Naive thymus-derived CD4-positive, alpha-beta T cell (primary cell): ENCODE data around the gene TRIM54. TPM values are rescaled to one million over a fixed set of nuclear protein-coding genes. Genes with fewer than 3 reads are reported as not detected.

ENCODE experiments used
- ATAC-seq: fragments of 150-1000 bp; cut with Tn5 transposase; 2 replicates; pipeline ENCODE4 v1.10.0; 2021; ENCODE audit warnings: mild to moderate bottlenecking, moderate library complexity
- CTCF ChIA-PET: fragments of 350-600 bp; sonication (Branson Sonifier 250); formaldehyde crosslinking; loops from one replicate; lab custom pipeline; 2021; ENCODE audit warnings: antibody characterized with exemption; lab: Charles Lee
- POLR2A ChIA-PET: fragments of 350-600 bp; sonication (Branson Sonifier 250); formaldehyde crosslinking; loops from one replicate; lab custom pipeline; 2021; ENCODE audit warnings: antibody characterized with exemption, inconsistent platforms; lab: Charles Lee
- DNase-seq, 9 donors: peaks; one replicate each; pipeline versions ENCODE4 v3.0.0 to v3.0.0-alpha.2; 2020 to 2022; ENCODE audit warnings: mixed read lengths in 1 of 9
- H3K27ac ChIP-seq: one replicate; pipeline ENCODE4 v1.7.0; 2013; ENCODE audit warnings: mild to moderate bottlenecking, low read depth, low read length, moderate library complexity
- H3K27me3 ChIP-seq, 2 donors: one replicate each; pipeline ENCODE4 v1.7.0; 2013; ENCODE audit warnings: low read length in 2 of 2, mild to moderate bottlenecking in 2 of 2, moderate library complexity in 2 of 2; ENCODE audit not compliant: control insufficient read depth in 2 of 2, insufficient read depth in 2 of 2
- H3K36me3 ChIP-seq, 3 experiments: 1 replicate in 2 of 3; 2 replicates in 1 of 3; pipeline ENCODE4 v1.7.0; 2013; ENCODE audit warnings: low read length in 3 of 3, mild to moderate bottlenecking in 3 of 3, moderate library complexity in 1 of 3; ENCODE audit not compliant: insufficient read depth in 3 of 3, control insufficient read depth in 2 of 3
- H3K4me1 ChIP-seq, 2 donors: one replicate each; pipeline ENCODE4 v1.7.0; 2013; ENCODE audit warnings: low read length in 2 of 2, mild to moderate bottlenecking in 2 of 2, moderate library complexity in 1 of 2; ENCODE audit not compliant: control insufficient read depth in 2 of 2, insufficient read depth in 2 of 2
- H3K4me3 ChIP-seq: 2 replicates; pipeline ENCODE4 v1.7.0; 2013; ENCODE audit warnings: mild to moderate bottlenecking, low read length
- H3K9me3 ChIP-seq, 3 experiments: 1 replicate in 2 of 3; 2 replicates in 1 of 3; pipeline ENCODE4 v1.7.0; 2013; ENCODE audit warnings: low read length in 3 of 3; ENCODE audit not compliant: control insufficient read depth in 2 of 3
- H3K27ac Mint-ChIP-seq, 9 donors: one replicate each; pipeline ENCODE4 v1.8.0; 2020 to 2022; ENCODE audit warnings: mixed read lengths in 9 of 9, mild to moderate bottlenecking in 8 of 9, moderate library complexity in 5 of 9, inconsistent platforms in 2 of 9
- H3K27me3 Mint-ChIP-seq, 5 donors: one replicate each; pipeline ENCODE4 v1.8.0; 2021 to 2022; ENCODE audit warnings: mixed read lengths in 5 of 5, mild to moderate bottlenecking in 1 of 5
- H3K36me3 Mint-ChIP-seq, 5 donors: one replicate each; pipeline ENCODE4 v1.8.0; 2020 to 2022; ENCODE audit warnings: mixed read lengths in 5 of 5, mild to moderate bottlenecking in 3 of 5, inconsistent platforms in 1 of 5
- H3K4me1 Mint-ChIP-seq, 7 donors: one replicate each; pipeline ENCODE4 v1.8.0; 2020 to 2022; ENCODE audit warnings: mixed read lengths in 7 of 7, mild to moderate bottlenecking in 3 of 7, inconsistent platforms in 1 of 7
- H3K4me3 Mint-ChIP-seq, 10 donors: one replicate each; pipeline ENCODE4 v1.8.0; 2020 to 2022; ENCODE audit warnings: mild to moderate bottlenecking in 10 of 10, mixed read lengths in 10 of 10, moderate library complexity in 6 of 10, inconsistent platforms in 2 of 10
- H3K9me3 Mint-ChIP-seq, 11 donors: one replicate each; pipeline ENCODE4 v1.8.0; 2020 to 2022; ENCODE audit warnings: mixed read lengths in 11 of 11, mild to moderate bottlenecking in 4 of 11, inconsistent platforms in 1 of 11, moderate library complexity in 1 of 11
- intact Hi-C, 2 donors: fragments of 100-400 bp; cut with micrococcal nuclease; formaldehyde crosslinking; loops; one replicate each; pipeline ENCODE4 v1.15.1; 2023
- polyA plus RNA-seq, 2 donors: library from polyadenylated mRNA; unstranded; fragments of 300-500 nt; fragmentation: Illumina TruSeq; gene quantifications; one replicate each; pipeline ENCODE4 v1.2.3, GENCODE V29; 2021
- total RNA-seq, 6 experiments: library from RNA in 5 of 6; stranded (reverse) in 5 of 6; gene quantifications; 1 replicate in 5 of 6; 2 replicates in 1 of 6; pipeline ENCODE4 v1.2.3 and lab custom pipeline; 2021 to 2026

TRIM54 gene
- total and polyA plus RNA-seq, 7 experiments from 2014 or later = not detected

DNA sequence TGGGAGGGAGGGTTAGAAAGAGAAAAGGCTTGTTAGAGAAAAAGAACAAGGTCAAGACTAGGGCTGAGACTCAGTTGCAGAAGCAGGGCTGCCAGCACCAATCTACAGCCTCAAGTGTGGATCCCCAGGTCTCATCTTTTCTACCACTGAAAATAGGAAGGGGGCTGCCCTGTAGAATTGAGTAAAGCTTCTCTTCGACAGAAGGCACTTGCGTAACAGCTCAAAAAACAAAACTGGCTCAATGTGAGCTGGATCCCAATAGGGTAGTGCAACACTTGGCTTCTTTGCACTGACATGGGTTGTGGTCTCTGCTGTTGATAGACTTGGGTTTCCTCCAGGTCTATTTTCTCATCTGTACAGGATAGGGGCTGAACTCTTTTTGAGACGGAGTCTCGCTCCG is 42.5 kb downstream of the TRIM54 start:
- H3K4me3 ChIP-seq = no peak overlapping the region
- H3K4me1 ChIP-seq = peaks cover 17 to 22% of the 10 kb centered on the region in 2 donors
- POLR2A ChIA-PET = interaction anchor here (0.6 to 4.7 kb wide), 7 partner anchors 8 to 113 kb away, joined by 3 to 40 read pairs (median 5); partner anchors contain the start of genes ATRAID, EIF2B4, SLC5A6 and SNX17
- H3K36me3 ChIP-seq = peaks cover 11 to 44% (median 20%) of the 10 kb centered on the region in 3 experiments
- no peak for DNase-seq
- intact Hi-C loops = no loop called here
- peaks cover 0 to 2% (median 0%) of the 10 kb centered on the region in 11 donors for H3K9me3 Mint-ChIP-seq
- no peaks in the 10 kb centered on the region for H3K9me3 ChIP-seq
- peak overlapping the region in 9 of 10 donors; percentile 3 to 99 (median 45) for H3K4me3 Mint-ChIP-seq
- no peaks in the 10 kb centered on the region for H3K27me3 Mint-ChIP-seq
- CTCF ChIA-PET = interaction anchor here (0.6 kb wide), 1 partner anchor 16 kb away, joined by 8 read pairs; no protein-coding TSS in a partner anchor
- no peaks in the 10 kb centered on the region for H3K27me3 ChIP-seq
- ATAC-seq = no peak
- H3K27ac Mint-ChIP-seq = peak overlapping the region in 8 of 9 donors; percentile 46 to 100 (median 98)
- peaks cover 14 to 30% (median 23%) of the 10 kb centered on the region in 7 donors for H3K4me1 Mint-ChIP-seq
- peaks cover 10 to 40% (median 23%) of the 10 kb centered on the region in 5 donors for H3K36me3 Mint-ChIP-seq
- H3K27ac ChIP-seq = peak overlapping the region; percentile 23

DNA sequence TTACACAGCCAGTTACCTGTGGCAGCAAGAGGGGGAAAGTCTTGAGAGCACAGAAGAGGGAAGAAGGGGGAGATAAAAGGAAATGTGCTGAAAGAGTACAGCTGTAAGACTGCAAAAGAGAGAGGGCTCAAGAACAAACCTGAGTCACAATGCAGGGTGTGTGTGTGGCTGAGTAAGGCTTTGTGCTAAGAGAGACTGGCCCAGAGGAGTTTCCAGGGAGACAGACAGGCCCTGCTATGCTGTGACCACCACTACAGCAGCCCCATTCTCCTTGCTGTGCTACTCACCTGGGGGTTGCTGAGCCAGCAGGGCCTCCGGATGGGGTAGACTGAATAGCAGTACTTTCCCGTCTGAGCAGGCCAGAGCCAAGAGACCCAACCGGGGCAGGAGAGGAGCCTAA is 53.1 kb downstream of the TRIM54 start:
- CTCF ChIA-PET = interaction anchor here (1.5 kb wide), 1 partner anchor 12 kb away, joined by 3 read pairs; the partner anchor contains the start of gene MPV17
- peaks cover 6 to 43% (median 24%) of the 10 kb centered on the region in 5 donors for H3K36me3 Mint-ChIP-seq
- H3K4me3 Mint-ChIP-seq = no peak overlapping the region
- H3K27me3 Mint-ChIP-seq = no peaks in the 10 kb centered on the region
- H3K27ac ChIP-seq = no peak overlapping the region
- H3K9me3 Mint-ChIP-seq = no peaks in the 10 kb centered on the region
- H3K4me3 ChIP-seq = no peak overlapping the region
- POLR2A ChIA-PET = interaction anchor here (0.9 kb wide), 1 partner anchor 25 kb away, joined by 4 read pairs; no protein-coding TSS in a partner anchor
- H3K27me3 ChIP-seq = no peaks in the 10 kb centered on the region
- intact Hi-C loops = no loop called here
- no peaks in the 10 kb centered on the region for H3K9me3 ChIP-seq
- H3K4me1 ChIP-seq = no peaks in the 10 kb centered on the region
- ATAC-seq (no peak), DNase-seq (no peak)
- peak overlapping the region in 2 of 9 donors; percentile 15 to 70 for H3K27ac Mint-ChIP-seq
- peaks cover 13 to 78% (median 25%) of the 10 kb centered on the region in 3 experiments for H3K36me3 ChIP-seq
- peaks cover 0 to 10% (median 0%) of the 10 kb centered on the region in 7 donors for H3K4me1 Mint-ChIP-seq

DNA sequence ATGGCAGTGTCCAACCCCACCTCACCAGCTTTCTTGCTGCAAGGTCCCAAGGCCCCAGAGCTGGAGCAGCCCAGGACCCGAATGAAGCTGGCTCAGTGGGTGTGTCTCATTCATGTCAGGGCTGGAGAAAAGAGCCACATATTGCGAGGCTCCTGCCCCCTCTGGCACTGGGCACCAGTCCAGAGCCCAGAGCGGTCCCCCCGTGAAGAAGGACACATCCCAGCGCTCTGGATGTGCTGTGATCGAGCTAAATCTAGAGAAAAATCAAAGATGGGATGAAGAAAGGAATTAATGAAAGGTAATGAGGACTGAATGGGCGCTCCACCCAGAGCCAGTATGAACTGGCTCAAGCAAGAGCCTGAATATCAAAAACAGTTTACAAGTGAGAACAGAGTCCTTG is 53.9 kb downstream of the TRIM54 start:
- POLR2A ChIA-PET = interaction anchor here (0.9 to 2.2 kb wide), 2 partner anchors 12 to 24 kb away, joined by 4 to 7 read pairs; no protein-coding TSS in a partner anchor
- no peak for ATAC-seq
- Histone ChIP-seq H3K4me3 (no peak overlapping the region), H3K4me1 (no peaks in the 10 kb centered on the region), H3K36me3 (peaks cover 13 to 74% (median 25%) of the 10 kb centered on the region in 3 experiments), H3K9me3 (no peaks in the 10 kb centered on the region), H3K27me3 (no peaks in the 10 kb centered on the region), H3K27ac (no peak overlapping the region)
- Mint-ChIP-seq H3K9me3 (no peaks in the 10 kb centered on the region), H3K27me3 (no peaks in the 10 kb centered on the region), H3K36me3 (peaks cover 6 to 47% (median 21%) of the 10 kb centered on the region in 5 donors), H3K4me3 (no peak overlapping the region), H3K4me1 (peaks cover 0 to 10% (median 0%) of the 10 kb centered on the region in 7 donors), H3K27ac (no peak overlapping the region)
- intact Hi-C loops = no loop called here
- no peak for DNase-seq
- CTCF ChIA-PET = no interaction called here

DNA sequence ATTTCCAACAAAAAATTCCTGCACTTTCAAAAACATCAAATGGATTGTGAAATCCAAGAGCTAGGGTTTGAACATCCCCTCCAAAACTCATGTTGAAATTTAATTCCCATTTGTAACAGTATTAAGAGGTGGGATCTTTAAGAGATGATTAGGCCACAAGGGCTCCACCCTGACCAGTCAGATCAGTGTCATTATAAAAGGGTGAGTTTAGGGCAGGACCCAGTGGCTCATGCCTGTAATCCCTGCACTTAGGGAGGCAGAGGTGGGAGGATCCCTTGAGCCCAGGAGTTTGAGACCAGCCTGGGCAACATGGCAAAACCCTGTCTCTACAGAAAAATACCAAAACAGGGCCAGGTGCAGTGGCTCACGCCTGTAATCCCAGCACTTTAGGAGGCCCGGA is 65.4 kb downstream of the TRIM54 start:
- Histone ChIP-seq H3K27me3 (no peaks in the 10 kb centered on the region), H3K27ac (no peak overlapping the region), H3K4me1 (peaks cover 0 to 11% of the 10 kb centered on the region in 2 donors), H3K4me3 (no peak overlapping the region), H3K36me3 (peaks cover 3 to 8% (median 6%) of the 10 kb centered on the region in 3 experiments), H3K9me3 (no peaks in the 10 kb centered on the region)
- Mint-ChIP-seq H3K4me3 (no peak overlapping the region), H3K36me3 (peaks cover 0 to 14% (median 4%) of the 10 kb centered on the region in 5 donors), H3K4me1 (peaks cover 22 to 59% (median 36%) of the 10 kb centered on the region in 7 donors), H3K27ac (peak overlapping the region in 2 of 9 donors; percentile 25 to 70), H3K9me3 (no peaks in the 10 kb centered on the region), H3K27me3 (no peaks in the 10 kb centered on the region)
- ChIA-PET POLR2A (interaction anchor here (0.7 kb wide), 1 partner anchor 22 kb away, joined by 3 read pairs; the partner anchor contains the start of gene EIF2B4), CTCF (no interaction called here)
- intact Hi-C loops = no loop called here
- no peak for ATAC-seq
- no peak for DNase-seq

DNA sequence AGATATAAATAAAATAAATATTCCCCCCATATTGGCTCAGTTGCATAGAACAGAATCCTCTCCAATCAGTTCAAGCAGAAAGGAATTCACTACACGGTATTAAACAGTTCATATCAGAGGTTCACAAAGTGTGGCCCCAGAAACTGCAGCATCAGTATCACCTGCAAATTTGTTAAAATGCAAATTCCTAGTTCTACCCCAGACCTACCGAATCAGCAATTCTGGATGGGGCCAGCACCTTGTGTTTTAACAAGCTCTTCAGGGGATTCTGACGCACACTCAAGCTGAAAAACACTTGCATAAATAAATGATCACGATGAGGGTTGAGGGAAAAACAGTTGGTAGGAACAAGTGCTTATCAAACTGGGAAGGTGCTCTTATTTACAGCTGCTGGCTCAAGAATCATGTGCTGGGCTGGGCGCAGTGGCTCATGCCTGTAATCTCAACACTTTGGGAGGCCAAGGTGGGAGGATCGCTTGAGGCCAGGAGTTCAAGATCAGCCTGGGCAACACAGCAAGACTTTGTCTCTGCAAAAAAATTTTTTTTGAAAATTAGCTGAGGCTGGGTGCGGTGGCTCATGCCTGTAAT is 68.0 kb downstream of the TRIM54 start:
- H3K36me3 ChIP-seq = no peaks in the 10 kb centered on the region
- H3K4me1 ChIP-seq = peaks cover 9 to 22% of the 10 kb centered on the region in 2 donors
- H3K27ac ChIP-seq = no peak overlapping the region
- Mint-ChIP-seq H3K27me3 (no peaks in the 10 kb centered on the region), H3K27ac (peak overlapping the region in 1 of 9 donors; percentile 51), H3K36me3 (peaks cover 0 to 10% (median 4%) of the 10 kb centered on the region in 5 donors), H3K4me3 (peak overlapping the region in 1 of 10 donors; percentile 11), H3K9me3 (no peaks in the 10 kb centered on the region), H3K4me1 (peaks cover 32 to 76% (median 56%) of the 10 kb centered on the region in 7 donors)
- H3K4me3 ChIP-seq = no peak overlapping the region
- ATAC-seq (no peak), DNase-seq (no peak)
- intact Hi-C loops = no loop called here
- H3K27me3 ChIP-seq = no peaks in the 10 kb centered on the region
- H3K9me3 ChIP-seq = no peaks in the 10 kb centered on the region
- ChIA-PET CTCF (no interaction called here), POLR2A (interaction anchor here (0.5 to 0.9 kb wide), 2 partner anchors 60 to 1514 kb away, joined by 4 read pairs; no protein-coding TSS in a partner anchor)

DNA sequence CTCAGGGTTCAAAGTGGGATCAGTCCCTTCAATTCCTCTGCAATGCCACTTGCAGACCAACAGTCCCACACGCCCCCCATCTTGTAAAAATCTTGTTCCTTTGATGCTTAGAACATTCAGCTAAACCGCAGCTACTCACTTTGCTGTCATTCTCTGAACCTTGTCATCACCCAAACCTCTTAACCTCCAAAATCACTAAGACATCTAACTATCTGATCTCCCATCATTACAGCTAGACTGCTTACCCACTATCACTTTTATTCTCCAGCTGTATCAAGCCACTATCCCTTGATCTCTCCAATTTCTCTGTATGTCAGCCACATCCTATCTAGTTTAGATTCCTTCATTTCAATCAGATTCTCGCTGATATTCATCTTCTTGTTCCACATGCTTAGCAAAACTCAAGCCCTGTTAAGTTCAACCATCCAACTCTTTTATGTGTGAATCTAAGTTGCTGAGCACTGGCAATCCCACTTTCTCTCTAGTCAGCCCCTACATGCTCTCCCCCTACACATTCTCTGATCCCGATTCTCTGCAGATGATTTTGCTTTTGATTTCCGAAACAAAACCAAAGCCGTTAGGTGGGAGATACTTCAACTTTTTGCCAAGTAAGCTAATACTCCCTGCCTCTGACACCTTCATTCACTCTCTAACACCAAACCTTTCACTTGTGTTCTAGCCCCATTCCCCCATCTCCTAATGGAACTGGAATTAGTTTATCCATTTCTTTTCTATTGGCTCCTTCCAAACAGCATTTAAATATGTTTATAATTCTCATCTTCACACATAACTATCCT is 69.8 kb downstream of the TRIM54 start:
- peak overlapping the region; percentile 2 to 65 (median 36) for H3K4me3 Mint-ChIP-seq
- H3K9me3 Mint-ChIP-seq = peaks cover 0 to 6% (median 0%) of the 10 kb centered on the region in 11 donors
- H3K27ac ChIP-seq = peak overlapping the region; percentile 4
- no peaks in the 10 kb centered on the region for H3K27me3 ChIP-seq
- ChIA-PET CTCF (interaction anchor here (1.4 to 1.5 kb wide), 2 partner anchors 10 to 17 kb away, joined by 5 read pairs; no protein-coding TSS in a partner anchor), POLR2A (interaction anchor here (0.8 to 4.2 kb wide), 2 partner anchors 12 to 29 kb away, joined by 3 to 21 read pairs; partner anchors contain the start of gene MPV17)
- no peak for ATAC-seq
- no peak overlapping the region for H3K4me3 ChIP-seq
- H3K9me3 ChIP-seq = no peaks in the 10 kb centered on the region
- peaks cover 0 to 11% (median 9%) of the 10 kb centered on the region in 5 donors for H3K36me3 Mint-ChIP-seq
- no peaks in the 10 kb centered on the region for H3K27me3 Mint-ChIP-seq
- H3K27ac Mint-ChIP-seq = peak overlapping the region; percentile 0 to 83 (median 61)
- H3K4me1 ChIP-seq = peaks cover 14 to 28% of the 10 kb centered on the region in 2 donors
- peak in 5 of 9 donors; percentile 12 to 38 (median 31) for DNase-seq
- peaks cover 0 to 11% (median 0%) of the 10 kb centered on the region in 3 experiments for H3K36me3 ChIP-seq
- peaks cover 36 to 84% (median 66%) of the 10 kb centered on the region in 7 donors for H3K4me1 Mint-ChIP-seq
- intact Hi-C loops = no loop called here
